ENCODE measurements around the gene CCDC88C.
A peak's percentile ranks its signal among the peaks of the same experiment; 100 is the strongest.

Gene CCDC88C

GRCh38 chr14:91305650-91306431 lies 111.8 kb downstream of the CCDC88C start:
- no peak for DNase-seq (ENCODE audit: low spot score)

GRCh38 chr14:91303924-91304229 lies 113.7 kb downstream of the CCDC88C start:
- DNase-seq (ENCODE audit: low spot score): no peak

GRCh38 chr14:91303091-91303923 lies 114.3 kb downstream of the CCDC88C start:
- DNase-seq (ENCODE audit: low spot score): peak; percentile 97

GRCh38 chr14:91302391-91302790 lies 115.2 kb downstream of the CCDC88C start:
- DNase-seq (ENCODE audit: low spot score): no peak

- no peak for DNase-seq (ENCODE audit: low spot score)
Measured at GRCh38 chr14:91300957-91301356, 116.7 kb downstream of the CCDC88C start.

GRCh38 chr14:91300283-91300895 lies 117.2 kb downstream of the CCDC88C start:
- DNase-seq (ENCODE audit: low spot score): no peak

- DNase-seq (ENCODE audit: low spot score): no peak
Measured at GRCh38 chr14:91299121-91300115, 118.2 kb downstream of the CCDC88C start.

GRCh38 chr14:91298576-91298975 lies 119.0 kb downstream of the CCDC88C start:
- no peak for DNase-seq (ENCODE audit: low spot score)

GRCh38 chr14:91297081-91297711 lies 120.4 kb downstream of the CCDC88C start:
- DNase-seq (ENCODE audit: low spot score): no peak

- no peak for DNase-seq (ENCODE audit: low spot score)
Measured at GRCh38 chr14:91295851-91296796, 121.5 kb downstream of the CCDC88C start.

- no peak for DNase-seq (ENCODE audit: low spot score)
Measured at GRCh38 chr14:91295276-91295845, 122.3 kb downstream of the CCDC88C start.

GRCh38 chr14:91294153-91294552 lies 123.5 kb downstream of the CCDC88C start:
- DNase-seq (ENCODE audit: low spot score): no peak

- DNase-seq (ENCODE audit: low spot score): no peak
Measured at GRCh38 chr14:91293281-91293680, 124.3 kb downstream of the CCDC88C start.

- no peak for DNase-seq (ENCODE audit: low spot score)
Measured at GRCh38 chr14:91292491-91292890, 125.1 kb downstream of the CCDC88C start.

GRCh38 chr14:91291786-91292405 lies 125.7 kb downstream of the CCDC88C start:
- no peak for DNase-seq (ENCODE audit: low spot score)

GRCh38 chr14:91290986-91291385 lies 126.6 kb downstream of the CCDC88C start:
- DNase-seq (ENCODE audit: low spot score): no peak

- DNase-seq (ENCODE audit: low spot score): no peak
Measured at GRCh38 chr14:91289464-91289863, 128.2 kb downstream of the CCDC88C start.

GRCh38 chr14:91288876-91289275 lies 128.7 kb downstream of the CCDC88C start:
- no peak for DNase-seq (ENCODE audit: low spot score)

- DNase-seq (ENCODE audit: low spot score): peak; percentile 78
Measured at GRCh38 chr14:91286530-91286937, 131.1 kb downstream of the CCDC88C start.

Measured in ecto neural progenitor cell (in vitro differentiated cells).